H1 (cell line): ENCODE data around the gene RELCH. TPM values are rescaled to one million over a fixed set of nuclear protein-coding genes. Genes with fewer than 3 reads are reported as not detected.

Experiments
- CTCF ChIA-PET: fragments of 300-600 bp; sonication (Branson Sonifier 250); formaldehyde crosslinking; loops from one replicate; lab custom pipeline; 2021; ENCODE audit not compliant: partially characterized antibody; lab: Charles Lee
- POLR2A ChIA-PET: fragments of 300-600 bp; sonication (Branson Sonifier 250); formaldehyde crosslinking; loops from one replicate; lab custom pipeline; 2021; ENCODE audit warnings: inconsistent platforms; ENCODE audit not compliant: partially characterized antibody; lab: Charles Lee
- DNase-seq, 2 experiments: peaks; one replicate each; pipeline versions ENCODE4 v3.0.0 to v3.0.0-alpha.2; 2010 to 2022; ENCODE audit warnings: low spot score in 2 of 2, low read depth in 1 of 2, mixed read lengths in 1 of 2
- FAIRE-seq: peaks from 2 replicates; lab custom pipeline; 2011; peaks lifted over from hg19 to GRCh38; lab: Jason Lieb, UNC
- H2AFZ ChIP-seq: 2 replicates; pipeline ENCODE4 v1.8.1; 2012; ENCODE audit warnings: low read length, inconsistent platforms
- H2AK5ac ChIP-seq: 2 replicates; pipeline ENCODE4 v1.6.1; 2013; ENCODE audit warnings: low read depth, low read length
- H2BK120ac ChIP-seq: replicated peaks from 2 replicates; pipeline ENCODE3; 2013; ENCODE audit warnings: low read depth, low read length, inconsistent platforms
- H2BK12ac ChIP-seq: 2 replicates; pipeline ENCODE4 v1.6.1; 2013; ENCODE audit warnings: low read depth, low read length
- H2BK15ac ChIP-seq: 2 replicates; pipeline ENCODE4 v1.6.1; 2013; ENCODE audit warnings: low read length
- H2BK20ac ChIP-seq: 2 replicates; pipeline ENCODE4 v1.6.1; 2013; ENCODE audit warnings: low read length
- H2BK5ac ChIP-seq: 2 replicates; pipeline ENCODE4 v1.6.1; 2013; ENCODE audit warnings: low read depth, low read length
- H3K14ac ChIP-seq: 2 replicates; pipeline ENCODE4 v1.6.1; 2013; ENCODE audit warnings: inconsistent platforms; ENCODE audit not compliant: insufficient read length
- H3K18ac ChIP-seq: 2 replicates; pipeline ENCODE4 v1.6.1; 2013; ENCODE audit warnings: low read length; ENCODE audit errors: extremely low read depth
- H3K23ac ChIP-seq: 2 replicates; pipeline ENCODE4 v1.6.1; 2013; ENCODE audit warnings: inconsistent platforms; ENCODE audit not compliant: insufficient read length
- H3K23me2 ChIP-seq: 2 replicates; pipeline ENCODE4 v1.6.1; 2013; ENCODE audit warnings: low read depth, low read length
- H3K27ac ChIP-seq: 2 replicates; pipeline ENCODE4 v1.6.1; 2011; ENCODE audit warnings: low read depth, low read length, inconsistent platforms
- H3K27me3 ChIP-seq, 4 experiments: replicated peaks in 1 of 4; 1 replicate in 1 of 4; 2 replicates in 3 of 4; pipeline versions ENCODE4 v1.6.1 to v1.8.1; 2011 to 2013; ENCODE audit warnings: low read length in 3 of 4, mild to moderate bottlenecking in 3 of 4, inconsistent platforms in 2 of 4, mixed read lengths in 2 of 4, moderate library complexity in 1 of 4; ENCODE audit not compliant: control insufficient read depth in 3 of 4, insufficient read depth in 3 of 4; ENCODE audit errors: extremely low read depth in 1 of 4
- H3K36me3 ChIP-seq, 4 experiments: 2 replicates each; pipeline versions ENCODE4 v1.6.1 to v1.8.1; 2011 to 2013; ENCODE audit warnings: mild to moderate bottlenecking in 4 of 4, low read length in 3 of 4, moderate library complexity in 2 of 4, control low read depth in 1 of 4, inconsistent platforms in 1 of 4; ENCODE audit not compliant: insufficient read depth in 4 of 4, control insufficient read depth in 2 of 4
- H3K4ac ChIP-seq: replicated peaks from 2 replicates; pipeline ENCODE3; 2013; ENCODE audit warnings: low read length, low read depth, mixed read lengths, inconsistent platforms; ENCODE audit not compliant: insufficient read length
- H3K4me1 ChIP-seq, 4 experiments: replicated peaks in 1 of 4; 1 replicate in 1 of 4; 2 replicates in 3 of 4; pipeline versions ENCODE4 v1.6.1 to v1.8.1; 2011 to 2013; ENCODE audit warnings: low read length in 3 of 4, inconsistent platforms in 2 of 4, mixed read lengths in 1 of 4; ENCODE audit not compliant: insufficient read depth in 4 of 4, control insufficient read depth in 3 of 4
- H3K4me2 ChIP-seq, 2 experiments: 2 replicates each; pipeline versions ENCODE4 v1.6.1 to v1.8.1; 2011 to 2013; ENCODE audit warnings: low read depth in 2 of 2, low read length in 2 of 2, control low read depth in 1 of 2, inconsistent platforms in 1 of 2, mild to moderate bottlenecking in 1 of 2; ENCODE audit not compliant: insufficient read depth in 1 of 2
- H3K4me3 ChIP-seq, 4 experiments: fragments of 200-600, 300-600 bp in 1 of 4; sonication (generic), shearing (Covaris generic), sonication (Bioruptor Twin) in 1 of 4; 2 replicates each; pipeline versions ENCODE4 v1.5.1 to v1.8.1; 2011 to 2016; ENCODE audit warnings: low read length in 4 of 4, low read depth in 3 of 4, control low read depth in 2 of 4, inconsistent platforms in 2 of 4, mild to moderate bottlenecking in 2 of 4, mixed read lengths in 1 of 4, moderate library complexity in 1 of 4; ENCODE audit not compliant: insufficient read depth in 2 of 4; ENCODE audit errors: extremely low read depth in 1 of 4
- H3K56ac ChIP-seq: replicated peaks from 2 replicates; pipeline ENCODE3; 2013; ENCODE audit warnings: low read depth, mild to moderate bottlenecking, mixed read lengths, low read length, inconsistent platforms; ENCODE audit not compliant: insufficient read length
- H3K79me1 ChIP-seq: 2 replicates; pipeline ENCODE4 v1.6.1; 2013; ENCODE audit warnings: low read depth, low read length, control low read depth
- H3K79me2 ChIP-seq, 2 experiments: 2 replicates each; pipeline versions ENCODE4 v1.6.1 to v1.8.1; 2012 to 2013; ENCODE audit warnings: low read length in 2 of 2, mild to moderate bottlenecking in 2 of 2, inconsistent platforms in 1 of 2; ENCODE audit not compliant: insufficient read depth in 2 of 2, control insufficient read depth in 1 of 2
- H3K9ac ChIP-seq, 4 experiments: replicated peaks in 1 of 4; 1 replicate in 1 of 4; 2 replicates in 3 of 4; pipeline versions ENCODE4 v1.6.1 to v1.8.1; 2011 to 2013; ENCODE audit warnings: low read depth in 3 of 4, low read length in 3 of 4, control low read depth in 2 of 4, mild to moderate bottlenecking in 2 of 4, moderate library complexity in 2 of 4, inconsistent platforms in 1 of 4; ENCODE audit errors: extremely low read depth in 1 of 4
- H3K9me3 ChIP-seq, 2 experiments: 2 replicates each; pipeline versions ENCODE4 v1.6.1 to v1.8.1; 2012 to 2013; ENCODE audit warnings: mild to moderate bottlenecking in 2 of 2, moderate library complexity in 2 of 2, control low read depth in 1 of 2, inconsistent platforms in 1 of 2, low read depth in 1 of 2, low read length in 1 of 2, mixed read lengths in 1 of 2; ENCODE audit not compliant: insufficient read depth in 2 of 2
- H4K20me1 ChIP-seq, 2 experiments: replicated peaks in 1 of 2; 2 replicates each; pipeline versions ENCODE3 to v1.8.1; 2011 to 2013; ENCODE audit warnings: inconsistent platforms in 2 of 2, low read length in 2 of 2, mild to moderate bottlenecking in 1 of 2; ENCODE audit not compliant: insufficient read depth in 2 of 2, control insufficient read depth in 1 of 2
- H4K5ac ChIP-seq: 2 replicates; pipeline ENCODE4 v1.6.1; 2013; ENCODE audit warnings: low read length, low read depth, mixed read lengths, inconsistent platforms; ENCODE audit not compliant: insufficient read length
- H4K8ac ChIP-seq: 2 replicates; pipeline ENCODE4 v1.8.0; 2013; ENCODE audit warnings: mild to moderate bottlenecking, moderate library complexity, low read length, inconsistent platforms; ENCODE audit not compliant: insufficient read depth; ENCODE audit errors: extremely low read depth
- H4K91ac ChIP-seq: replicated peaks from 2 replicates; pipeline ENCODE3; 2013; ENCODE audit warnings: low read length, mixed read lengths, inconsistent platforms; ENCODE audit not compliant: insufficient read length
- CBX8 ChIP-seq: fragments of 300-800, 300-1000 bp; sonication (generic); IDR thresholded peaks from 2 replicates; pipeline ENCODE4 v1.7.1; 2016; ENCODE audit warnings: low read depth, low read length, borderline replicate concordance
- FOSL1 ChIP-seq: IDR thresholded peaks from 2 replicates; pipeline ENCODE4 v1.6.1; 2011; ENCODE audit warnings: mild to moderate bottlenecking, low read depth, low read length, moderate library complexity; ENCODE audit not compliant: insufficient read depth
- HDAC2 ChIP-seq, 2 experiments: fragments of 300-600 bp in 1 of 2; sonication (generic) in 1 of 2; IDR thresholded peaks; 2 replicates each; pipeline ENCODE4 v1.6.1; 2011 to 2012; ENCODE audit warnings: low read depth in 2 of 2, low read length in 2 of 2, mild to moderate bottlenecking in 2 of 2, moderate library complexity in 2 of 2, borderline replicate concordance in 1 of 2, inconsistent platforms in 1 of 2
- WGBS, 2 experiments: shearing (Covaris generic) in 1 of 2; methylation state at CpG; one replicate each; pipeline versions ENCODE4 v1.1.6 to v1.1.7; 2013 to 2015; ENCODE audit warnings: low lambda C conversion rate in 2 of 2, mixed read lengths in 2 of 2, inconsistent platforms in 1 of 2, low coverage in 1 of 2, missing lambda C conversion rate in 1 of 2; ENCODE audit not compliant: insufficient replicate concordance in 2 of 2, insufficient coverage in 1 of 2, insufficient read length in 1 of 2; ENCODE audit errors: extremely low coverage in 1 of 2, missing lambda C conversion rate in 1 of 2; 5-methylcytosine and 5-hydroxymethylcytosine counted together
- polyA plus RNA-seq, 7 experiments: library from polyadenylated mRNA; depleted of rRNA in 3 of 7; stranded (reverse) in 5 of 7; unstranded in 2 of 7; fragments of >200 nt in 5 of 7; fragments of 200-250 nt in 2 of 7; gene quantifications; 1 replicate in 5 of 7; 2 replicates in 1 of 7; 4 replicates in 1 of 7; pipeline versions ENCODE4 v1.2.1 to v1.2.3, GENCODE V29; 2011 to 2013; ENCODE audit warnings: missing spikeins in 2 of 7, mixed read lengths in 2 of 7
- total RNA-seq: library from RNA; stranded (reverse); fragmentation: NEBNext Ultra II Directional; extraction: Animal tissue kit (Norgen Biotek cat#: 25700); gene quantifications from 2 replicates; pipeline ENCODE4 v1.2.1, GENCODE V29; 2021

Gene RELCH
- total and polyA plus RNA-seq, 2 of the 8 experiments (the other 6 are each of a cell fraction or from before 2014, with no cell fraction given), result 7.3 to 26.9 TPM

DNA sequence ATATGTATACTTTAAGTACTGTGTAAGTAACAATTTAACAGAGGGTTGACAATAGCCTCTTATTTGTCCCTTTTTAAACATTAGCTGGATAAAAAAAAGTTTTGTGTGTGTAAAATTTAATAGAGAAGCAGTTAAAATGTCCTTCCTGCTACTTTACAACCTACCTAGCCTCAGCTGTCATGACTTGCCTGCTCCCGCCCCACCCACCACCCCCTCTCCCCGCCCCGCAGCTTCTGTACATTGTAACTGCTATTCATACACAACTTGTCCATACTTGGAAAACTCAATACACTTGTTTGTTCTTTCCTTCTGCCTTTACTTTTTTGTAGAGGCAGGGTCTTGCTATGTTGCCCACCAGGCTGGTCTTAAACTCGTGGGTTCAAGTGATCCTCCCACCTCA is 19.5 kb downstream of the RELCH start:
- Histone ChIP-seq H2AFZ (no peak overlapping the region), H3K23me2 (no peaks in the 10 kb centered on the region), H3K4me2 (no peak overlapping the region)

More for the DNA sequence above, 19.5 kb downstream of the RELCH start:
- no peak overlapping the region for H2BK5ac ChIP-seq
- no peaks in the 10 kb centered on the region for H3K4me1 ChIP-seq
- ChIA-PET CTCF (no interaction called here), POLR2A (interaction anchor here (1.1 kb wide), 1 partner anchor 11 kb away, joined by 3 read pairs; no protein-coding TSS in a partner anchor)
- no peak overlapping the region for H3K4me3 ChIP-seq
- H3K27ac ChIP-seq, result no peak overlapping the region
- no peaks in the 10 kb centered on the region for H3K9me3 ChIP-seq
- H2AK5ac ChIP-seq, result no peak overlapping the region
- no peak for FAIRE-seq
- H3K36me3 ChIP-seq, result peaks cover 0 to 3% (median 0%) of the 10 kb centered on the region in 4 experiments; a peak in 1 of 8 replicates
- no peak overlapping the region for H3K4ac ChIP-seq
- H3K27me3 ChIP-seq, result no peaks in the 10 kb centered on the region
- peaks cover 2% of the 10 kb centered on the region; the same call in 1 of the 2 replicates for H3K79me1 ChIP-seq
- no peak overlapping the region for H3K14ac ChIP-seq
- no peak overlapping the region for H2BK12ac ChIP-seq
- no peak overlapping the region for H3K23ac ChIP-seq
- TF ChIP-seq FOSL1 (no peak), HDAC2 (IDR thresholded peaks at IDR 0.05; ENCODE audit: borderline replicate concordance in 1 of 2, low read depth in 2 of 2, low read length in 2 of 2) (no peak), CBX8 (no peak)
- peaks cover 0 to 2% of the 10 kb centered on the region in 2 experiments for H4K20me1 ChIP-seq
- H3K9ac ChIP-seq, result no peak overlapping the region
- H3K18ac ChIP-seq, result no peak overlapping the region
- DNase-seq, result no peak
- peaks cover 0 to 88% of the 10 kb centered on the region in 2 experiments; a peak in 2 of 4 replicates for H3K79me2 ChIP-seq
- H3K56ac ChIP-seq, result no peak overlapping the region
- H2BK120ac ChIP-seq, result no peak overlapping the region
- no peak overlapping the region for H4K91ac ChIP-seq
- WGBS, 2 experiments, result 99% methylated on average over 4 of the region's 4 CpGs; no CpG with 5 or more reads in 1 of the 2 experiments
- no peak overlapping the region for H4K5ac ChIP-seq
- no peak overlapping the region for H2BK15ac ChIP-seq
- no peak overlapping the region for H4K8ac ChIP-seq
- H2BK20ac ChIP-seq, result no peak overlapping the region
